ENCODE measurements around the gene ZNF821. TPM values are rescaled to one million over a fixed set of nuclear protein-coding genes. Genes with fewer than 3 reads are reported as not detected.
A peak's percentile ranks its signal among the peaks of the same experiment; 100 is the strongest.

Gene ZNF821
- total RNA-seq, 3 donors from 2014 or later: 3.7 to 11.1 (median 9.8) TPM

DNA sequence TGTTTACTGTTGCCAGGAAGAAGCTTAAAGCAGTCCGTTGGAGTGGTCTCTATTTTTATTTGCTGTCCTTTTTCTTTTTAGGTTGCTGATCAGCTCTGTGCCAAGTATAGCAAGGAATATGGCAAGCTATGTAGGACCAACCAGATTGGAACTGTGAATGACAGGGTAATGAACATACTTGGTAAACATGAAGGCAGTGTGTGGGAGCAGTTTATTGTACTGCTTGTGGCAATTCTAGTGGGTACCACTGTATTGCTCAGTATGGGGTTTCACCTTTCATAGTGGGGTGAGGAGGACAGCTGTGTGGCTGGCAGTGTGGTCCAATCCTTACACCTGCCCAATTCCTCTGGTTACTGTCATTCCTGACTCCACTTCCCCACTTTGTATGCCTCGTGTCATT, 36.7 kb upstream of the ZNF821 start:
- no peak overlapping the region for H3K27ac ChIP-seq
- no peak for DNase-seq (ENCODE audit: low spot score in 2 of 2)
- H3K27me3 ChIP-seq: no peaks in the 10 kb centered on the region
- intact Hi-C loops (cut with DNase I; ENCODE audit: low total_unique reads): no loop called here
- no peak overlapping the region for H3K4me3 ChIP-seq
- TF ChIP-seq, protein P1, sequence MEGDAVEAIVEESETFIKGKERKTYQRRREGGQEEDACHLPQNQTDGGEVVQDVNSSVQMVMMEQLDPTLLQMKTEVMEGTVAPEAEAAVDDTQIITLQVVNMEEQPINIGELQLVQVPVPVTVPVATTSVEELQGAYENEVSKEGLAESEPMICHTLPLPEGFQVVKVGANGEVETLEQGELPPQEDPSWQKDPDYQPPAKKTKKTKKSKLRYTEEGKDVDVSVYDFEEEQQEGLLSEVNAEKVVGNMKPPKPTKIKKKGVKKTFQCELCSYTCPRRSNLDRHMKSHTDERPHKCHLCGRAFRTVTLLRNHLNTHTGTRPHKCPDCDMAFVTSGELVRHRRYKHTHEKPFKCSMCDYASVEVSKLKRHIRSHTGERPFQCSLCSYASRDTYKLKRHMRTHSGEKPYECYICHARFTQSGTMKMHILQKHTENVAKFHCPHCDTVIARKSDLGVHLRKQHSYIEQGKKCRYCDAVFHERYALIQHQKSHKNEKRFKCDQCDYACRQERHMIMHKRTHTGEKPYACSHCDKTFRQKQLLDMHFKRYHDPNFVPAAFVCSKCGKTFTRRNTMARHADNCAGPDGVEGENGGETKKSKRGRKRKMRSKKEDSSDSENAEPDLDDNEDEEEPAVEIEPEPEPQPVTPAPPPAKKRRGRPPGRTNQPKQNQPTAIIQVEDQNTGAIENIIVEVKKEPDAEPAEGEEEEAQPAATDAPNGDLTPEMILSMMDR (IDR thresholded peaks at IDR 0.05): no peak
- TF ChIP-seq POLR2AphosphoS5 (IDR thresholded peaks at IDR 0.05) (no peak), POLR2A (IDR thresholded peaks at IDR 0.05) (no peak)
- H3K4me1 ChIP-seq: no peaks in the 10 kb centered on the region
- no peaks in the 10 kb centered on the region for H3K9me3 ChIP-seq
- H3K36me3 ChIP-seq: peaks cover 6% of the 10 kb centered on the region

DNA sequence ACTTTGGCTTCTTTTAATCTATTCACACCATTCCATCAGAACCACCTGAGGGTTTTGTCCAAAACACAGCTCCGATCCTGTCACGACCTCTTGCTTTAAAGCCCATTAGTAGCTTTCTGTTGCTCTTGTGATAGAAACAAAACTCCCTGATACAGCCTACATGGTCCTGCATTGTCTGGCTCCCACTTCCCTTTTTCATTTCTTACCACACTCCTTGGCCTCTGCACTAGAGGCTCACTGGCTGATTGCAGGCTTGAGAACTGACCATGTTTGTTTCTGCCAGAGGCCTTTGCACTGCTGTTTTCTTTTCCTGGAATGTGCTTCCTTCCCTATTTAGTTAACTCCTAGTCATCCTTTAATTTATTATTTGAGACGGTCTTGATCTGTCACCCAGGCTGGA, 35.1 kb upstream of the ZNF821 start:
- H3K36me3 ChIP-seq: peaks cover 6% of the 10 kb centered on the region
- H3K27ac ChIP-seq: no peak overlapping the region
- no peaks in the 10 kb centered on the region for H3K9me3 ChIP-seq
- intact Hi-C loops (cut with DNase I; ENCODE audit: low total_unique reads): no loop called here
- no peaks in the 10 kb centered on the region for H3K4me1 ChIP-seq
- no peak for DNase-seq (ENCODE audit: low spot score in 2 of 2)
- no peak for TF ChIP-seq POLR2AphosphoS5 (IDR thresholded peaks at IDR 0.05)
- no peak for TF ChIP-seq POLR2A (IDR thresholded peaks at IDR 0.05)
- TF ChIP-seq, protein P1 (IDR thresholded peaks at IDR 0.05): no peak
- H3K27me3 ChIP-seq: no peaks in the 10 kb centered on the region
- H3K4me3 ChIP-seq: no peak overlapping the region

DNA sequence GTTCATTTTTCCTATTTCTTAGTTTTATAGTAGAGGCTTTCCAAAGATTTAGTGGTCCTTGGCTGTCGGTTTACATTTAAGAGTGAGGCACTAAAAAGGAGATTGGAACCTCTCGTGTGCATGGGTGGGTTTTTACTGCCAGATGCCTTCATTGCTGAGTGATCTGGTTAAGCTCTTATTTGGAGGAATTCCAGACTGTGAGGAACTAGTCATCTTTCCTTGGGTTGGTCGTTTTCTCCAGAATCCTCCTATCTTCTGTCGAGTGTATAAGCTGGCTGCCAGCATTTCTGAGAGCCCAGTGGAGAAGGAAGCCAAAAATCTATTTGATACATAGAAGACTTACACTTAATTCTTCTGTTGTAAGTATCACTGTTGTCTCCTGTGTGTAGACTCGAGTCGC, 33.9 kb upstream of the ZNF821 start:
- DNase-seq (ENCODE audit: low spot score in 2 of 2): no peak
- no peak for TF ChIP-seq POLR2AphosphoS5 (IDR thresholded peaks at IDR 0.05)
- no peak for TF ChIP-seq POLR2A (IDR thresholded peaks at IDR 0.05)
- TF ChIP-seq, protein P1 (IDR thresholded peaks at IDR 0.05): no peak
- intact Hi-C loops (cut with DNase I; ENCODE audit: low total_unique reads): no loop called here
- H3K27me3 ChIP-seq: no peaks in the 10 kb centered on the region
- no peak overlapping the region for H3K27ac ChIP-seq
- no peaks in the 10 kb centered on the region for H3K36me3 ChIP-seq
- no peaks in the 10 kb centered on the region for H3K4me1 ChIP-seq
- H3K9me3 ChIP-seq: no peaks in the 10 kb centered on the region
- H3K4me3 ChIP-seq: no peak overlapping the region

DNA sequence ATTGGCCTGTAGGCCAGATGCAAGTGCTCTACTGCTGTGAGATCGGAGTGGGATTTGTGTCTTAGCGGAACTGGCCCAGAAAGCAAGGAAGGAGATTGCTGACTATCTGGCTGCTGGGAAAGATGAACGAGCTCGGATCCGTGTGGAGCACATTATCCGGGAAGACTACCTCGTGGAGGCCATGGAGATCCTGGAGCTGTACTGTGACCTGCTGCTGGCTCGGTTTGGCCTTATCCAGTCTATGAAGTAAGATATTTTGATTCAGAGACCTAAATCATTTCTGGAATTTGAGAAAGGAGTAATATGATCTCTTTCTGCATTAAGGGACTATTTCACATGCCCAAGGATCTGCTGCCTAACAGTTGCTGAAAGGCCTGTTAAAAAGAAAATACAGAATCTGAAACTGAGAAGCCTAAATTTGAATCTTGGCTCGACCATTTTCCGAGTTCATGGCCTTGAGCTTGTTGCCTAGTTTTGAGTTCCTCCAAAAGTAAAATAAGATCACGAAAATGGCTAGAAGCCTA, 32.5 kb upstream of the ZNF821 start:
- H3K4me1 ChIP-seq: no peaks in the 10 kb centered on the region
- intact Hi-C loops (cut with DNase I; ENCODE audit: low total_unique reads): no loop called here
- H3K4me3 ChIP-seq: no peak overlapping the region
- no peaks in the 10 kb centered on the region for H3K27me3 ChIP-seq
- H3K36me3 ChIP-seq: no peaks in the 10 kb centered on the region
- no peak for DNase-seq (ENCODE audit: low spot score in 2 of 2)
- H3K9me3 ChIP-seq: no peaks in the 10 kb centered on the region
- peak overlapping the region in 1 of 2 donors; percentile 4 for H3K27ac ChIP-seq
- TF ChIP-seq POLR2AphosphoS5 (IDR thresholded peaks at IDR 0.05) (no peak), POLR2A (IDR thresholded peaks at IDR 0.05) (no peak)
- TF ChIP-seq, protein P1 (IDR thresholded peaks at IDR 0.05): no peak

DNA sequence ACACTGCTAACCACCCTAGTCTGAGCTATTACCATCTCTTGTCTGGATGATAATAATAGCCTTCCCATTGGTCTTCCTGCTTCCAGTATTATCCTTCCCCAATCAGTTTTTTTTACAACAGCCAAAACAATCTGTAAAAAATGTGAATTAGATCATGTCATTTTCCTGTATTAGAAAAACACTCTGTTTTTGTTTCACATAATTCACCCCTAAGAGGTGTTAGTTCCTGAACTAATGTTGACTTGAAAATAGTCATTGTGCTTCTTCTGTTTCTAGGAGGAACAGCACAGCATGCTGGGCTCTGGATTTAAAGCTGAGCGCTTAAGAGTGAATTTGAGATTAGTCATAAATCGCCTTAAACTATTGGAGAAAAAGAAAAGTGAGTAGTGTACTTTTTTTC, 31.4 kb upstream of the ZNF821 start:
- intact Hi-C loops (cut with DNase I; ENCODE audit: low total_unique reads): no loop called here
- Histone ChIP-seq H3K4me1 (no peaks in the 10 kb centered on the region), H3K27ac (no peak overlapping the region), H3K4me3 (no peak overlapping the region), H3K27me3 (no peaks in the 10 kb centered on the region), H3K36me3 (no peaks in the 10 kb centered on the region), H3K9me3 (no peaks in the 10 kb centered on the region)
- DNase-seq (ENCODE audit: low spot score in 2 of 2): no peak
- TF ChIP-seq, protein P1 (IDR thresholded peaks at IDR 0.05): no peak
- TF ChIP-seq POLR2A (IDR thresholded peaks at IDR 0.05) (no peak), POLR2AphosphoS5 (IDR thresholded peaks at IDR 0.05) (no peak)

All from breast epithelium (tissue), 4 donors.